Fibroblast of skin of abdomen (primary cell): ENCODE results near the gene COL16A1.
A peak's percentile ranks its signal among the peaks of the same experiment; 100 is the strongest.

Source experiments
- DNase-seq: peaks from one replicate; pipeline ENCODE4 v3.0.0-alpha.2; 2013

The COL16A1 gene

DNA sequence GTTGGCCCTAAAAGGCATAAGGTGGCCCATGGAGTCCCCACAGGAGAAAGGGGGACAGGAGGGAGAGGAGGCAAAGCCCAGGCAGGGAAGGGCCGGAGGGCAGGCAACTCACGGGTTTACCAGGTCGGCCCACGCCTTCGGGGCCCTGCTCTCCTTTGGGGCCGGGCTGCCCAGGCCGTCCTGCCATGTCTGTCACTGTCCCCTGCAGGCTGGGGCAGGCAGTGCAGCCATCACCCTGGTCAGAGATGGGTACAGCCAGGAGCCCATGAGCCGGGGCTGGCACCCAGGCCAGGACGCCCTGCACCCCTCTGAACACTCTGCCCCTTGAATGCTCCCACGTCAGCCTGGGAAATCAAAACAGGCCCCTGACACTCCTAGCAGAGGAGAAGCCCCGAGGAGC, 19.8 kb downstream of the COL16A1 start:
- DNase-seq: no peak

DNA sequence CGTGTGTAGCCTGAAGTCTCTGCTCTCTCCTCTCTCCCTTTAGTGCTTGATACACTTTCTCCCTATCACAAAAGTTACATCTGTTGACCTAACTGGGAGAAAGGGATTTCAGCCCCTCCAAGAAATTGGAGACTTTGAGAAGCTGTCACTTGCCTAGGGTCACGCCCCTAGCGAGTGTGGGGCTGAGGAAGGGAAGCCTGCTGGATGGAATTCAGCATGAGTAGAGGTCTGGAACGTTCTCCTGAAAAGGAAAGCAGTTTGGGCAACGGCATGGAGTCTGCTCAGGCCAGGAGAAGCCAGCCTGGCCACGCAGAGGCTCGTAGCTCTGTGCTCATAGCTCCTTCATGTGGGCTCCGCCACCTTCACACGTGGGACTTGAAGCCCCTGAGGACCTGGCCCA, 22.4 kb downstream of the COL16A1 start:
- no peak for DNase-seq

DNA sequence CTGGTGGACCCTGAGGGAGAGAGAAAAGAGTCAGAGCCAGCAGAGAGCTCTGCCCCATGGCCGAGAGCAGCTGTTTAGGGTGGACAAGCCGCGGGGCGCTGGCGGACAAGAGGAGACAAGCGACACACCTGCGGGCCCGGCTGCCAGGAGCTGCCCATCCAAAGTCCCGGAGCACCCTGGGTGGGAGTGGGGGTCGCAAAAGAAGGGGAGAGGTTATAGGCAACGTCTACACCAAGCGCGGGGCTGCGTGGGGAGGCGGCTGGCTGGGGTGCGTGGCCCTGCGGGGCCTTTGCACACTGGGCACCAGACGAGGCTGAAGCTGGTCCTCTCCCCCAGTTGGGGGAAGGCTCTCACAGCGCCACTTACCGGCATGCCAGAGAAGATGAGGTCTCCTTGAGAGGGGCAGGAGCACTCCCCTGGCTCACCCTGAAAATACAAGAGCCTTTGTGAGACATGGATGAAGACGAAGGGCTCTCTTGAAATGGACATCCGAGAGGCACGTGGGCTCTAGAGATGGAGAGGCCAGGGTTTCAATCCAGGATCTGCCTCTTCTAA, 24.1 kb downstream of the COL16A1 start:
- DNase-seq: no peak

DNA sequence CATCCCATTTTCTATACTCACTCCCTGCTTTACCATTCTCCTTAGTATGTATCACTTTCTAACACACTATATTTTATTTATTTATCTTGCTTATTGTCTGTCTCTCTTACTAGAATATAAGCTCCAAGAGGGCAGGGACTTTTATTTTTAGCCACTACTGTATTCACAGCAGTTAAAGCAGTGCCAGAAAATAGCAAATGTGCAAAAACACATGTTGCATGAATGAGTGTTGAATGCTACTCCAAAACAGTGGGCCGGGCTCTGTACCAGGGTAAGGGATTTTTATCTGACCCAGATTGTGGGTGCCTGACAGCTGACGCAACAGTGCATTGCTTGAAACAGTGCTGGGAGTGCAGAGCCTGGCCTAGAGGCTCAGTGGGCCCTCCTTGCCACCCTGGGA, 24.7 kb downstream of the COL16A1 start:
- DNase-seq: no peak

DNA sequence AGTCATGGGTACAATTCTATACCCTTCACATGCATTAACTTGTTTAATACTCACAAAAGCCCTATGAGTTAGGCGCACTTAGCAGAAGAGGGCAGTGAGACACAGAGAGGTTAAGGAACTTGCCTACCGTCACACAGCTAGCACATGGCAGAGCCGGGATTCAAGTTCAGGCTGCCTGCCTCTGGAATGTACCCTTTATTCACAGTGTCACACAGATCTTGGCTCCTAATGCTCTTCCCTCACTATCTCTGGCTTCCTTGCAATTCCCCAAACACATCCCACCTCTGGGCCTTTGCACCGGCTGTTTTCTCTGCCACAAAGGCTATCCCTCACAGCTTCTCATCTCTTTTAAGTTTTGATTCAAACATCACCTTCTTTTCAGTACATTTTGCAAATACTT, 25.1 kb downstream of the COL16A1 start:
- DNase-seq: no peak

DNA sequence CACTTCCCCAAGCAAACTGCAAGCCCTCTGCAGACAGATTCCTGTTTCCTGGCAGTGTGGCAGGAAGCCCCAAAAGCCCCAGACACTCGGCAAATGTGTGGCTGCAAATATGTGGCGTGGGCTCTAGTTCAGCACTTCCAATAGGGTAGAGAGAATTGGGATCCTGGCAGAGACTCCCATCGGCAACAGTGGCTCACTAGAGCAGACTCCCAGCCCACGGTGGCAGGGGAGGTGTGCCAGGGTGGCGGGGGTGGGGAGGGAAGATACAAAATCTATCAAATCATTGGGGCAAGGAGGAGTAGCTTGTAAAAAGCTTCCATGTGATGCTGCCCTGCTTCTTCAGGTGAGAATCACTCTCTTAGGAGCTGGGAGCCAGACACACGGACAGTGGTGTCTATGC, 25.9 kb downstream of the COL16A1 start:
- no peak for DNase-seq

DNA sequence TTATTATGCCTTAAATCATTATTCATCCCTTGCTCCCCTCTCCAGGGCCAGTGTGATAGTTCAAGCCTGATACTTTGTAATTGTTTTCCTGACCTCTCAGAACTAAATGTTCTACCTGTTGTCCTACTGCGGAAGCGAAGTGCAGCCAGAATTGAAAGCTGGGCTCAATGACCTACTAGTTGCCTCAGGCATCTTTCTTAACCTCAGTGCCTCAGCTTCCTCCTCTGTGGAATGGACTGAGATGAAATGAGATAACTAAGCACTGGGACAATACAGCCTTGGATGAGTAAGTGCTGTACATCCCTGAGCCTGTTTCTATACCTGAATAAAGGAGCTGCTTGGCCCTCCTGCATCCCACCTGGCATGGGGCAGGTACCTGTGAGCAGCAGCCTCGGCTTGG, 26.4 kb downstream of the COL16A1 start:
- DNase-seq: no peak

DNA sequence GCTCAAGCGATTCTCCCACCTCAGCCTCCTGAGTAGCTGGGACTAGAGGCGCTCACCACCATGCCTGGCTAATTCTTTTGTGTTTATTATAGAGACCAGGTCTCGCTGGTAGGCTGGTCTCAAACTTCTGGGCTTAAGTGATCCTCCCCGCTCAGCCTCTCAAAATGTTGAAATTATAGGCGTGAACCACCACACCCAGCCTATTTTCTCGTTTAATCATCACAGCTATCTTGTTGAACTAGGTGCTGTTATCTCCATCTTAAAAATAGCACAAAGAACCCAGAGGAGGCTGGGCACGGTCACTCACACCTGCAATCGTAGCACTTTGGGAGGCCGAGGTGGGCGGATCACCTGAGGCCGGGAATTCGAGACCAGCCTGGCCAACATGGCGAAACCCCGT, 28.1 kb downstream of the COL16A1 start:
- no peak for DNase-seq

DNA sequence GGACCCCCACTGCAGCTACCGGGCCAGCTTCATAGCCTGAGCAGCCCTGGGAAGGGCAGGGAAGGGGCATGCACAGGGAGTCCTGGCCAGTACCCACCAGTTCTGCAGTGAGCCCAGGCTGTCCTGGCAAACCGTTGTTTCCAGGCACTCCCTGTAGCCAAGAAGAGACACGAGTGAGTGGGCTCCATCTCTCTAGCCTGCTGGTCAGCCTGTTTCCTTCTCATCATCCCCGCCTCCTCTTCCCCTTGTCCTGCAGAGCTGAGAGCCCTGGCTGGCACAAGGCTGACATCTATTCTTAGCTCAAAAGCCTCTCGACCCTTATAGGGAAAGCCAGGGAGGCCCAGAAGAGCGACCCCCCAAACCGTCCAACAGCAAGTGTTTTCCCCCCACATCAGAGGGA, 28.7 kb downstream of the COL16A1 start:
- DNase-seq: no peak

DNA sequence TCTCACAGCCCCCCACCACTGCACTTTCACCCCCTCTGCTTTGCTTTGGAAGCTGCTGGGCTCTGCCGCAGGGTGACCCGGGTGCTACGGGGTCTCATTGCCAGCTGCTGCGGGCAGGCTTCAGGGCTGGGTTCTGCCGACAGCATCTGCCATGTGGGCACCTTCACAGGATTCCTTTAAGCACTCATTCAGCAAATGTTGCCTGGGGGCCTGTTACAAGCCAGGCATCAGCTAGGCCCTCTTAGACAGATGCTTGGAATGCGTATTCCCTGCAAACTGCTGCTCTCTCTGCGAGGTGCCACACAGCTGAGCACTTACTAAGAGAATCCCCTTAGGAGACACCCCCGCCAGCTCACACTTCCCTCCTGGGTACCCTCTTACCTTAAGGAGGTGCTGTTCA, 29.2 kb downstream of the COL16A1 start:
- DNase-seq: no peak

DNA sequence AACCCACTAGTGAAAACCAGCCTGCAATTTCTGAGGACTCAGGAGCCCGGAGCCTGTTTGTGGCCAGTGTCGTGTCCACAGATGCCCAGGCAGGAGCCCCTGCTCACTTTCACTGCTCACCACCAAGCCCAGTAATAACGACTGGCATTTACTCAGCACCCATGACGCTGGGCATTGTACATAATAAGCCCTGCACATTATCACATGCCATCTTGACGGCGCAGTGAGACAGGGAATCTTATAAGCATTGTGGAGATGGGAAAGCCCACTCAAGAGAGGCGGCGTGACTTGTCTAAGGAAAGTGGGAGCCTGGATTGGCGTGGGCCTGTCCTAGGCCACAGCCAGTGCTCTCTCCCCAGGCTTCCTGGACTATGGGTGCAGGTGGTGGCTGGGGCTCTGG, 30.4 kb downstream of the COL16A1 start:
- DNase-seq: no peak

DNA sequence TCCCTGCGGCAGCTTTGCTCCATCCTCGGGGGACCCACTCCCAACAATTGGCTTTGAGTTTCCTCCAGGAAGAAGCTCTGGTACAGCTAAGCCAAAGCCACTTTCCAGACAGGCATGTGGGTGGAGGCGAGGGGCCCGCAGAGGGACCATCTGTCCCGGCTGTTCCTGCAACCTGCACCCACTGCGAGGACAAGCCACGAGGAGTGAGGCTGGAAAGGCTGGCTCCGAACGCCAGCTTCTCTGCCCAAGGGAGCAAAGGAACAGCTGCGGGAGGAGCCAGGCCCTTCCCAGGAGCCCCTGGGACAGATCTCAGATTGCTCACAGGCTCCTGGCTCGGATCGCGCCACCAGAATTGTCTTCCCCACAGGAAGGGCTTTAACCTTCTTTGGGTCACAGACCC, 30.8 kb downstream of the COL16A1 start:
- DNase-seq: no peak

DNA sequence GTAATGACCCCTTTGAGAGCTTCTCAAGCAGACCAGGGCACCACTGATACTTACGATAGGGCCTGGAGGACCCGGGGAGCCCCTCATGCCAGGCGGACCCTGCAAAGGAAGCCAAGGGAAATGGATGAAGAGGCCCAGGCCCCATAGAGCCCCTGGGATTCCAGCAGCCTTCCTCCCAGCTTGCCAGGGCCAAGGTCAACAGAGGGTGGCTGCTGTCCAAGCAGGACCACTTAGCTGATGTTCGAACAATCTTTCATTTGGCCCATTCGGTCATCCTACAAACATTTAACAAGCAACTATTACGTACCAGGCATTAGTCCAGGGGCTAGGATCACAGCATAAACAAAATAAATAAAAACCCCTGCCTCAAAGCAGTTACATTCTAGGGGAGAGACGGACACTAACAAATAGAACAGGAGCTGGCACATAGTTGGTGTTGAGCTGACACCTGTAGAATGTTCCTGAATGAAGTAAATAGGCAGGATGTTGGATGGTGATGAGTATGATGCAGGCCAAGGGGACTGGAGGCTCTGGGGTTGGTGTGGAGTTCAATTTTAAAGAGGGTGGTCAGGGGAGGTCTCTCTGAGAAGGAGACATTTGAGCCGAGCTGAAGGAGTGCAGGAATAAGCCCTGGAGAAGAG, 32.1 kb downstream of the COL16A1 start:
- DNase-seq: no peak

DNA sequence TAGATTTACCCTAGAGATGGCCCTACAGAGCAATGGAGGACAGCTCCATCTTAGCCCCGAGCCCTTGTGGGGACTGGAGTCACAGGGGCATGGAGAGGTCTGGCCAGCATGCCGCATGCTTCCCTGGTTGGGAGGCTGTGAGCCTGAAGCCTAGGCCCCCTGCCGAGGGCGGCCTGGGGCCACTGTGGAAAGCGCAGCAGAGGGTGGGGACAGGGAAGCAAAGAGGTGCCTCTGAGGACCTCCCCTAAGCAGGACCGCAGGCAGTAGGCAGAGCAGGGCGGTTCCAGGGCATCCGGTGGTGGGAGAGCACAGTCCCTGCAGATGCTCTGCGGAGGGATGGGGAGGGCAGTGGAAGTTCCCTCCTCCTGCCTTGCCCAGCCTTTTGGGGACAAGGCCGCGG, 32.7 kb downstream of the COL16A1 start:
- no peak for DNase-seq

DNA sequence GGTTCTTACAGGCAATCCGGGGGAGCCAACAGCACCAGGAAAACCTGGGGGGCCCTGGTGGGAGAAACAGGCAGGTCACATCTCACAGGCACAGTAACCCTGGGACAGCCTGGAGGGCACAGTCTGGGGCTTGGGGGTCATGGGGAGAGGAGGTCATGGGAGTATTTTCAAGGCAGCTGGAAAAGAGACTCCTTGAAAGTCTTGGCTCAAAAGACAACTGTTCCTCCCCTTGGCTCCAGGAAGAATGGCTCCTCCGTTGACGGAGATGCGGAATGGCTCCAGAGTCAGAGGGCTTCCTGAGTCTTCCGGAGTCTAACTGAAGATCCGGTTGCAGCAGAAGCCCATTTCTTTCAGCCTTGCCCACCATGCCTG, 33.2 kb downstream of the COL16A1 start:
- DNase-seq: no peak

DNA sequence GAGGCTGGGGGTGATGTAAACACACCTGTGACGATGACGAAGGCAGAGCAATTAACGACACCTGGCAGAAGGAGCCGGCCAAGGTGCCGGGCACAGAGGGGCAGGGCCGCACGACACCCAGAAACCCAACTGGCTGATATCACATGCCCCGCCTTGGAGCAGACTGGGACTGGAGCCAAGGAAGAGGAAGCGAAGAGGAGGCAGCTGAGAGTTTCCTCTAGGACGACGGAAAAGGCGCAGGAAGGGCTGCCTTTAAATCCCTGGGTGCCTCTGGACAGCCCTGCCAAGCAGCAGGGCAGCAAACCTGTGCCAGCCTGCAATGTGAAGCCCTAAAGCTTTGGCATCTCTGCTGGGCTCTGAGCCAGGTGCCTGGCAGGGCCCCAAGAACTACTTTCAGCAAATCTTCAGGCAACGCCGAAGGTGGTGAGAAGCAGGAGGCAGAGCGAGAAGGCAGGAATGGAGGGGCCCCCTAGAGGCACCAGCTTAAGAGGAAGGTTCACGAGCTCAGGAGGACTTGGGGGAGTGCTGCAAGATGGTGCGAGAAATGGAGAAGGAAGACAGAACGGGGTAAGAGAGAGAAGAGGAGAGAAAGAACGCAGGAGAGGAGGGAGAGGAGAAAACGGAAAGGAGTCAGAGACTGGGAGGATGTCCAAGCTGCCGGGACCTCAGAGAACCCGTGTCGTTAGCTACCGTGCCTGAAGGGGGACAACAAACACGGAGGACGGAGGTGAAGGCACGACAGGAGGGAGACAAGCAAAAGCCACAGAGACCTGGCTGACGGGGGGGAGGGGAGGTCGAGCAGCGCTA, 33.8 kb downstream of the COL16A1 start:
- DNase-seq: peak; percentile 32

DNA sequence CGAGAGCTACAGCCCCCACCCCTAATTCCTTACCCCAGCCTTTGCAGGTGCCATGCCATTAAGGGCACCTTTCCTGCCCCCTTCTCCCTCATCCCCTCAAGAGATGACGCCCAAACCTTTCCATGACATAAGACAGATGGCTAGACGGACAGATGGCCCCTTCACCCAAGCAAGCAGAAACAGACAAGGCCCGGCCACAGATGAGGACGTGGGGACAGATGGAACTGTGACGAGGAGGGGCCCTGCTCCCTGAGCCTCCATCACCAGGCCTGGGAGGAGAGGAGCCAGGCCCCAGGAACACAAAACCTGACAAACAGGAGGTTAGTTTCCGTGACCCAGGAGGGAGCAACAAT, 34.4 kb downstream of the COL16A1 start:
- DNase-seq: no peak

DNA sequence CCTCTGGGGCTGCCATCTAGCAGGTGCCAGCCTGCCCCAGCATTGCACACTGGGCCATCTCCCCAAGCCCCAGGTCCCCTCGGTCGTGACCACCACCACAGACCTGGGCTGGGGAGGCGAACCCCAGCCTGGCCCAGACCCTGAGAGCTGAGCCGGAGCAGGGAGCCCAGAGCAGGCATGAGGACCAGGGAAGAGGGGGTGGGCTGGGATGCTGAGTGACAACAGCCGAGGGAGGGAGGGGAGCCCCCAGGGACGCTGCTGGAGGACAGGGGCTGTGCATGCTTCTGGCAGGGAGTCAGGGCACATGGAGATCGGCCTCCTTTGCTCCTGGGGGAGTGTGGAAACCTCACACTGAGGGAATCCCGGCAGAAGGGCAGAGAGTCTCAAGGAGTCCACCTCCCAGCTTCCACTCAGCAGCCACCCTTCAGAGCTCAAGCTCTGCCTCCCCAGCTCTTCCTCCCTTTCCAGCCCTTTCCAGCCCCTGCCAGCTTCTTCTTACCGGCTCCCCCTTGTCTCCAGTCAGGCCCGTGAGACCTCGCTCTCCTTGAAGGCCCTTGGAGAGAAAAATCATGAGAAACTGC, 35.4 kb downstream of the COL16A1 start:
- no peak for DNase-seq

DNA sequence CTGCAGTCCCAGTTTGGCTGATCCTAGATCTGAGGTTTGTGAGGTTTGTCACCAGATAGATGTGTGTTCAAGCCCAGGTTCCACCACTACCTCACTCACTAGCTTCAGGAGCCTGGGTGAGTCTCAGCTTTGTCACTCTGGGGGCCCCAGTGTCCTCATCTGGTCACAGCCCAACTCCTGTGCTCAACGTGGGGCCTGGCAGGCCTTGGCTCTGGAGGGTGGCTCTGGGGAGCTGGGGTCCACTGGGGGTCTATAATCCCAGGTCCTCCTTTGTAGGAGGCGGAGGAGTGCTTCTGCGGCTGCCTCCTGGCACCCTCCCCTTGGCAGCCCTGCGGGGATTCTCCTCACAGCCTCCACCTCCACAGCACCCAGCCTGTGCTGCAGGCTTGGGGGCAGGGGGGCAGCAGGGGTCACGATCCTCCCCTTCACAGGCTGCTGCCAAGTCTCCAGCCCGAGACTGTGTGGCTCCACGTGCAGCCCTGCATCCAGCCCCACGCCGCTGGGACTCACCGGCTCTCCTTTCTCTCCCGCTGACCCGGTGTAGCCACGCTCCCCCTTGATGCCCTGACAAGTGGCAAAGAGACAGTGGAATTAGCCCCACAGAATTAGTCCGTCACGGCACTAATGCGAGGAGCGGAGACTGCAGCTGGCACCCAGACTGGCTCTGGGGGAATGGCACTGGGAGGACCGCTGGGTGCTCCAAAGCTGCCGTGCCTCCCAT, 36.6 kb downstream of the COL16A1 start:
- DNase-seq: no peak

DNA sequence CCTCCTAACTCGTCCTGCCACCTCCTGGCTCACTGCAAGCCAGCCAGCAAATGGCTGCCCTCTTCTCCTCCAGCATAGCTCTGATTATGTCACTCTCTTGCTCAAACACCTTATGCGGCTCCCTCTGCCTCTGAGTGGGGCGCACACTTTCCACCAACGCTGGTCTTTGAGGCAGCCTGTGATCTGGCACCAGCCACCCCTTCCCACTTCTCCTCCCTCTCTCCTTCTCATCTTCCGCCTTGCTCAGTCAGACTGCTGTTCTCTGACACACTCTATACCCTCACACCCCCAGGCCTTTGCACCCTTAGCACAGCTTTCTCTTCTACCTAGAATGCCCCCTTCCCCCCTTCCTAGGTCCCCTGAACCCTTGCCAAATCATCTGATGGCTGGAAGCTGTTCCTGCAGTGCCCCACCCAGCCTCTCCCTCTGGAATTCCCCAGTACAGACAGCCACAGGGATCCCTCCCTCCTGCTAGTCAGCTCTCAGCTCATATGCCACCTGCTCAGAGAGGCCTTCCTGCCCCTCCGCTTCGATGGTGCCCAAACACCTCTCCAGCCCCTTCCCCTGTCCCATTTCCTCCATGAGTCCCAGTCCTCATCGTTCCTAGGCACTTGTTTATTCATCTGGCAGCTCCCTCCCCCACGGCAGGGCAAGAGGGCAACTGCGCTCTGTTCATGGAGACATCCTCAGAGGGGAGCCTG, 37.4 kb downstream of the COL16A1 start:
- DNase-seq: peak; percentile 40

DNA sequence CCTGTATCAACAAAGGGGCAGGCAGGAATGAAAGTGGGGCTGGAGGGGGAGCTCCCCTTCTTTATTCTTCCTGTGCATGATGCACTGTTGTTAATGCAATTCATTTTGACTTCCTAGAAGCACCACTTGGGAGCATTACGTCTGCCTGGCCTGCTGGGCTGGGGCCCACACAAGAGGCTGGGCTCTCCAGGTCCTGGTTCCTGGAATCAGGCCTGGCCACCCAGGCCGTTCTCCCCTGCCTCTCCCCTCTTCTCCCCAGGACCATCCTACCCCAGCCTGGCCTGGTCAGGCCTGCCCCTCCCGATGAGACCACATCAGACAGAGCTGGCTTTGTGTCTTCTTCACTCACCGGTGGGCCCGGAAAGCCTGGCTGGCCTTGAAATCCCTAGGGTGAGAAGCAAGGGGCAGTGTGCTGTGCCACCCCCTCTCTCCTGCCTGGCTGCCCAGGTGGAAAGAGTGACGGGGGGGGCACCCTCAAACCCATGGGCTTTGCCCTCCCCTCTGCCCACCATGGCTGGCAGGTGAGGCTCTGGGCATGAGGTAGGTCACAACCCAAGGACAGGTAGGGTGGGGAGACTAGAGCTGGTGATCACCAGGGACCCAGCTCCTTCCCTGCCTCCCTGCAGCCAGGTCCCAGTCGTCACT, 38.5 kb downstream of the COL16A1 start:
- no peak for DNase-seq

DNA sequence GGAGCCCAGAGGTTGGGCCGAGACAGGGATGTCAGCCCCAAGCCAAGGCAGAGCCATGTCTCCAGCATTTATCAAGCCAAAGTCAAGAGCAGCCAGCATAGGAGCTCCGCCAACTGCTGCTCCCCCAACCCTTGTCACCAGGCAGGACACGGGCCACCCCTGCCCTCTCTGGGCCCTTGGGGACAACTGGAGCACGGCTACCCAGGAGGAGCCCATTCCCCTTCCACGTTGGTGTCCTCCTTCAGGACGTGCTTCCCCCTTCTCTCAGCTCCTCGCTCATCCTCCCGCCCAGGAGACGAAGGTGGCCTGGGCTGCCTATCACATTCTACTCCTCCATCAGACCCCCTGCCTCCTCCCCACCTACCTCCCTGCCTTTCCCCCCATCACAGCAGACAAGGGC, 39.3 kb downstream of the COL16A1 start:
- no peak for DNase-seq
